Prostate gland (tissue), 2 donors: ENCODE results near the gene NPB. TPM values are rescaled to one million over a fixed set of nuclear protein-coding genes. Genes with fewer than 3 reads are reported as not detected.

Experiments used
- DNase-seq: peaks from one replicate; pipeline ENCODE4 v3.0.0-alpha.2; 2019; ENCODE audit warnings: low spot score
- H3K27ac ChIP-seq, 2 donors: fragments of 200-600 bp; sonication (generic); 2 replicates each; pipeline ENCODE4 v1.5.1; 2017 to 2019
- H3K27me3 ChIP-seq: fragments of 200-600 bp; sonication (generic); replicated peaks from 2 replicates; pipeline ENCODE4 v1.5.1; 2019; ENCODE audit not compliant: insufficient read depth
- H3K36me3 ChIP-seq, 2 donors: fragments of 200-600 bp; sonication (generic); 1 replicate in 1 of 2; 2 replicates in 1 of 2; pipeline versions ENCODE4 v1.5.1 to v1.8.1; 2017 to 2019
- H3K4me1 ChIP-seq: fragments of 200-600 bp; sonication (generic); replicated peaks from 2 replicates; pipeline ENCODE4 v1.5.1; 2019
- H3K4me3 ChIP-seq, 2 donors: fragments of 200-600 bp; sonication (generic); 2 replicates each; pipeline ENCODE4 v1.5.1; 2017 to 2019
- H3K9me3 ChIP-seq: fragments of 200-600 bp; sonication (generic); 2 replicates; pipeline ENCODE4 v1.5.1; 2017
- POLR2A ChIP-seq: fragments of 450-650 bp; IDR thresholded peaks from one replicate; pipeline ENCODE4 v1.6.1; 2016; ENCODE audit warnings: antibody characterized with exemption, mild to moderate bottlenecking
- POLR2AphosphoS5 ChIP-seq: sonication (generic); formaldehyde crosslinking; IDR thresholded peaks from one replicate; pipeline ENCODE4 v1.6.1; 2017; ENCODE audit warnings: antibody characterized with exemption
- WGBS: methylation state at CpG from one replicate; pipeline ENCODE4 v1.1.5; 2018; 5-methylcytosine and 5-hydroxymethylcytosine counted together
- intact Hi-C: fragments of 100-400 bp; cut with DNase I; formaldehyde crosslinking; loops from one replicate; pipeline ENCODE4 v1.14.2; 2022
- total RNA-seq, 2 donors: library from RNA; depleted of rRNA; stranded (reverse); fragments of >200 nt; gene quantifications; one replicate each; pipeline ENCODE4 v1.1.0, GENCODE V29; 2016
- TF ChIP-seq, protein P1 (sequence below), 4 experiments: fragments of 200-600 bp in 2 of 4; fragments of 450-650 bp in 2 of 4; sonication (generic) in 2 of 4; IDR thresholded peaks; 1 replicate in 3 of 4; 2 replicates in 1 of 4; pipeline ENCODE4 v1.5.1; 2016 to 2019; ENCODE audit warnings: antibody characterized with exemption in 4 of 4, mild to moderate bottlenecking in 2 of 4, moderate library complexity in 2 of 4

NPB gene
- 10 to 100 TPM in 1 of 2 donors, 1 to 10 TPM in 1; 9.8 to 10.9 TPM for total RNA-seq

- Histone ChIP-seq H3K4me1 (peaks cover 4% of the 10 kb centered on the region), H3K27me3 (no peaks in the 10 kb centered on the region), H3K27ac (no peak within 1 kb of the TSS), H3K36me3 (peaks cover 0 to 5% of the 10 kb centered on the region in 2 donors), H3K4me3 (peak within 1 kb of the TSS; percentile 19 to 33), H3K9me3 (no peaks in the 10 kb centered on the region)
- no peak for DNase-seq
- intact Hi-C loops, result no loop called here
- no peak for TF ChIP-seq POLR2AphosphoS5
- TF ChIP-seq, protein P1, sequence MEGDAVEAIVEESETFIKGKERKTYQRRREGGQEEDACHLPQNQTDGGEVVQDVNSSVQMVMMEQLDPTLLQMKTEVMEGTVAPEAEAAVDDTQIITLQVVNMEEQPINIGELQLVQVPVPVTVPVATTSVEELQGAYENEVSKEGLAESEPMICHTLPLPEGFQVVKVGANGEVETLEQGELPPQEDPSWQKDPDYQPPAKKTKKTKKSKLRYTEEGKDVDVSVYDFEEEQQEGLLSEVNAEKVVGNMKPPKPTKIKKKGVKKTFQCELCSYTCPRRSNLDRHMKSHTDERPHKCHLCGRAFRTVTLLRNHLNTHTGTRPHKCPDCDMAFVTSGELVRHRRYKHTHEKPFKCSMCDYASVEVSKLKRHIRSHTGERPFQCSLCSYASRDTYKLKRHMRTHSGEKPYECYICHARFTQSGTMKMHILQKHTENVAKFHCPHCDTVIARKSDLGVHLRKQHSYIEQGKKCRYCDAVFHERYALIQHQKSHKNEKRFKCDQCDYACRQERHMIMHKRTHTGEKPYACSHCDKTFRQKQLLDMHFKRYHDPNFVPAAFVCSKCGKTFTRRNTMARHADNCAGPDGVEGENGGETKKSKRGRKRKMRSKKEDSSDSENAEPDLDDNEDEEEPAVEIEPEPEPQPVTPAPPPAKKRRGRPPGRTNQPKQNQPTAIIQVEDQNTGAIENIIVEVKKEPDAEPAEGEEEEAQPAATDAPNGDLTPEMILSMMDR (IDR thresholded peaks at IDR 0.05), result no peak
- no peak for TF ChIP-seq POLR2A
- WGBS, result under 1% methylated on average over 28 of the region's 79 CpGs
Observed at GRCh38 chr17:81902023-81902652, at the start of gene NPB. Gene NPB (plus strand): TSS chr17:81902238. CDS start chr17:81902278, 40 bp downstream.

- Histone ChIP-seq H3K9me3 (no peaks in the 10 kb centered on the region), H3K27me3 (no peaks in the 10 kb centered on the region), H3K4me3 (no peak overlapping the region), H3K4me1 (peaks cover 12% of the 10 kb centered on the region), H3K27ac (no peak overlapping the region), H3K36me3 (peaks cover 9 to 11% of the 10 kb centered on the region in 2 donors)
- DNase-seq, result no peak
- intact Hi-C loops, result no loop called here
- WGBS, result 67% methylated on average over 29 of the region's 29 CpGs
- TF ChIP-seq POLR2A, result no peak
- no peak for TF ChIP-seq POLR2AphosphoS5
- TF ChIP-seq, protein P1 (IDR thresholded peaks at IDR 0.05), result peak in 2 of 4 experiments; percentile 15 to 37
Observed at GRCh38 chr17:81854974-81855774, 46.9 kb upstream of the NPB start.

DNA sequence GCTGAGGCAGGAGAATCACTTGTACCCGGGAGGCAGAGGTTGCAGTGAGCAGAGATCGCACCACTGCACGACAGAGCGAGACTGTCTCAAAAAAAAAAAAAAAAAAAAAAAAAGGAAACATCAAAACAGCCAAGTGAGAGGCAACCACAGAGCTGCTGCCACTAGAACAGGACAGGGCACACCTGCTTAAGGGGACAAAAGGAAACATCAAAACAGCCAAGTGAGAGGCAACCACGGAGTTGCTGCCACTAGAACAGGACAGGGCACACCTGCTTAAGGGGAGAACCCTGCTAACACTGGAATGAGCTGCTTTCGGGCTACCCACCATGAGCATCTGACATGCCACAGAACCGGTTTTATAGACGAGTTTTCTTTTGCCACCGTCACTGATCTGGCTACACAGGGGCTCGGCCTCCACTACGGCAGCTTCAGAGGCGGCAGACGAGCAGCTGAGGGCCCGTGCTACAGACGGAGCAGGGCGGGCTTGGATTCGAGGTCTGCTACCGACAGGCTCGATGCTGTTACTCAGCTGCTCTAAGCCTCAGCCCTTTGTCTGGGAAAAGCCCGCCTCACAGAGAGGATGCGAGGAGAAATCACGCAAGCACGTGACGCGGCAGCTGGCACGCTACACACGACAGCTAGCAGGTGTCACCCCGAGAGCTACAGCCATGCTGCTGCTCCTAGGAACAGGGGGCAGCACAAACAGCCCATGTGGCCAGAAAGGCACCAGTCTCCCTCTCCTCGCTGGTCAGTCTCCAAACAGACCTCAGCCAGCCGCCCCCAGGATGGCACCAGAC lies 43.7 kb upstream of the NPB start:
- DNase-seq, result no peak
- H3K27ac ChIP-seq, result peak overlapping the region in 1 of 2 donors; percentile 92
- H3K27me3 ChIP-seq, result no peaks in the 10 kb centered on the region
- no peaks in the 10 kb centered on the region for H3K9me3 ChIP-seq
- no peak for TF ChIP-seq POLR2AphosphoS5
- TF ChIP-seq, protein P1 (IDR thresholded peaks at IDR 0.05), result no peak
- no peak for TF ChIP-seq POLR2A
- H3K36me3 ChIP-seq, result peaks cover 0 to 6% of the 10 kb centered on the region in 2 donors
- peaks cover 16% of the 10 kb centered on the region for H3K4me1 ChIP-seq
- 72% methylated on average over 25 of the region's 30 CpGs for WGBS
- H3K4me3 ChIP-seq, result peak overlapping the region in 1 of 2 donors; percentile 99
- intact Hi-C loops, result no loop called here

DNA sequence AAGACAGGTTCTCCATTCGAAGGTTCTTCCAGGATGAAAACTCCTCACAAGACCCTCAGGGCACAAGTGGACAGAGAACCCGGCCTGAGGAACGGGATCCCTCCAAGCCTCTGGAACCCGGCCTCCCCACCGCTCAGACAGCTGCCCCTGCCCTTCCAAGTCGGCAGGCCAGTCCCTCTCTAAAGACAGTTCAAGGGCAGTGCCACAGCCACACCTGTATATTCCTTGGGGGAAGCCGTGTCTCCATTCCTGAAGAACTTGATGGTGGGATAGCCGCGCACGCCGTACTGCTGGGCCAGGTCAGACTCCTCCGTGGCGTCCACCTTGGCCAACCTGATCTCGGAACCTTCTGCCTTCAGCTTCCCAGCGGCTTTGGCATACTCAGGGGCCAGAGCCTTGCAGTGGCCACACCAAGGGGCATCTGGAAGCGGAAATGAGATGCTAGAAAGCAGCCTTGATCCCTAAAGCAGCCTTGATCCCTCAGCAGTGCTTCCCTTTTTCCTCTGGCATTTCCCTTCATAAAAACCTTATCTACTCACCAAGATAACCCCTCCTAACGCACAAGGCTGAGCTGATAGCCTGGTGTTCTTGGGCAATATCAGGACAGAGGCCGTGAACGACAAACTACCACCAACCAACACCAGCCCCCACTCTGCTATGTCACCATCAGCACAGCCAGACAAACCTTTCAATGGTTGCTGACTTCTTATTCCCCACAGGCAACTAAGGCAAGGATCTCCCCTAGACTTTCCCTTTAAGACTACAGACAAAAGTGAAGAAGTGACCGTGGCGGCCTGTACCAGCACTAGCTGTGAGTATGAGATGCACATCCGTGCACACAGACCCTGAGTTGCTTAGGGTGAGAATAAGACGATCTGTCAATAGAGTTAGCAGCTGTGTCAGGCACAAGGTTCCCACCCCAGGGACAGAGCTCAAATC lies 42.8 kb upstream of the NPB start:
- intact Hi-C loops, result no loop called here
- TF ChIP-seq POLR2AphosphoS5 (no peak), POLR2A (no peak)
- TF ChIP-seq, protein P1 (IDR thresholded peaks at IDR 0.05), result no peak
- DNase-seq, result no peak
- Histone ChIP-seq H3K27ac (peak overlapping the region; percentile 92), H3K4me3 (peak overlapping the region; percentile 99), H3K9me3 (no peaks in the 10 kb centered on the region), H3K4me1 (peaks cover 16% of the 10 kb centered on the region), H3K27me3 (no peaks in the 10 kb centered on the region), H3K36me3 (no peaks in the 10 kb centered on the region)
- 53% methylated on average over 23 of the region's 23 CpGs for WGBS
